DND-41 (cell line): ENCODE data around the gene MXI1.
"Not testable (repeated sequence)": the region's sequence is repeated elsewhere in the genome, so short reads cannot be mapped to it uniquely, and the experiment has no call there.

ENCODE experiments used
- ATAC-seq: fragments of 200-7000 bp; cut with Tn5 transposase; 3 replicates; pipeline ENCODE4 v1.9.1; 2021; ENCODE audit warnings: low read depth; ENCODE audit not compliant: insufficient read depth
- DNase-seq: peaks from one replicate; pipeline ENCODE4 v3.0.0-alpha.2; 2020
- H2AFZ ChIP-seq: 2 replicates; pipeline ENCODE4 v1.6.0; 2012; ENCODE audit warnings: low read depth, low read length
- H3K27ac ChIP-seq: 2 replicates; pipeline ENCODE4 v1.5.1; 2012; ENCODE audit warnings: low read length, inconsistent platforms
- H3K27me3 ChIP-seq: fragments of 200-600 bp; sonication (generic); 2 replicates; pipeline ENCODE4 v1.6.0; 2012; ENCODE audit warnings: low read length, mild to moderate bottlenecking, inconsistent platforms; ENCODE audit not compliant: insufficient read depth, poor library complexity
- H3K36me3 ChIP-seq: 2 replicates; pipeline ENCODE4 v1.5.1; 2012; ENCODE audit warnings: low read length, inconsistent platforms; ENCODE audit not compliant: insufficient read depth
- H3K4me1 ChIP-seq: 2 replicates; pipeline ENCODE4 v1.5.1; 2012; ENCODE audit warnings: mild to moderate bottlenecking, low read length; ENCODE audit not compliant: insufficient read depth
- H3K4me2 ChIP-seq: 2 replicates; pipeline ENCODE4 v1.6.0; 2012; ENCODE audit warnings: mild to moderate bottlenecking, moderate library complexity, low read length, inconsistent platforms; ENCODE audit not compliant: insufficient read depth
- H3K4me3 ChIP-seq, 2 experiments: fragments of 200-600 bp in 1 of 2; shearing (Covaris generic) in 1 of 2; 2 replicates each; pipeline ENCODE4 v1.5.1; 2012 to 2016; ENCODE audit warnings: inconsistent platforms in 2 of 2, low read length in 2 of 2, mild to moderate bottlenecking in 2 of 2, low read depth in 1 of 2, moderate library complexity in 1 of 2
- H3K79me2 ChIP-seq: 2 replicates; pipeline ENCODE4 v1.6.0; 2012; ENCODE audit warnings: low read length, inconsistent platforms; ENCODE audit not compliant: insufficient read depth
- H3K9ac ChIP-seq: 2 replicates; pipeline ENCODE4 v1.6.0; 2012; ENCODE audit warnings: low read depth, mild to moderate bottlenecking, inconsistent platforms, low read length, moderate library complexity
- H3K9me3 ChIP-seq: 2 replicates; pipeline ENCODE4 v1.5.1; 2012; ENCODE audit warnings: low read length, moderate library complexity, mild to moderate bottlenecking, inconsistent platforms; ENCODE audit not compliant: insufficient read depth, severe bottlenecking
- H4K20me1 ChIP-seq: 2 replicates; pipeline ENCODE4 v1.6.0; 2012; ENCODE audit warnings: low read length; ENCODE audit not compliant: insufficient read depth
- CTCF ChIP-seq: IDR thresholded peaks from 2 replicates; pipeline ENCODE4 v1.5.1; 2012; ENCODE audit warnings: borderline replicate concordance, low read length, moderate library complexity, mild to moderate bottlenecking; ENCODE audit not compliant: poor library complexity, severe bottlenecking; ENCODE audit errors: extremely low read depth
- EZH2 ChIP-seq: IDR thresholded peaks from 3 replicates; pipeline ENCODE4 v1.6.1; 2012; ENCODE audit warnings: borderline replicate concordance, low read depth, mild to moderate bottlenecking, moderate library complexity, low read length, inconsistent platforms; ENCODE audit not compliant: severe bottlenecking

Gene MXI1

GRCh38 chr10:110190170-110190569, 17.2 kb upstream of the MXI1 start:
- H3K27ac ChIP-seq = no peak overlapping the region
- H3K36me3 ChIP-seq = no peaks in the 10 kb centered on the region
- ATAC-seq (no peak), DNase-seq (no peak)
- H3K9ac ChIP-seq = no peak overlapping the region
- H3K79me2 ChIP-seq = no peaks in the 10 kb centered on the region
- no peak overlapping the region for H2AFZ ChIP-seq
- H4K20me1 ChIP-seq = no peaks in the 10 kb centered on the region
- no peaks in the 10 kb centered on the region for H3K4me1 ChIP-seq
- H3K9me3 ChIP-seq = no peaks in the 10 kb centered on the region
- TF ChIP-seq EZH2 = no peak
- H3K4me3 ChIP-seq = no peak overlapping the region
- peaks cover 21% of the 10 kb centered on the region for H3K27me3 ChIP-seq
- H3K4me2 ChIP-seq = no peak overlapping the region

- no peaks in the 10 kb centered on the region for H3K79me2 ChIP-seq
- no peak overlapping the region for H2AFZ ChIP-seq
- H4K20me1 ChIP-seq = no peaks in the 10 kb centered on the region
- no peaks in the 10 kb centered on the region for H3K9me3 ChIP-seq
- H3K9ac ChIP-seq = no peak overlapping the region
- H3K36me3 ChIP-seq = no peaks in the 10 kb centered on the region
- ATAC-seq (no peak), DNase-seq (no peak)
- no peak overlapping the region for H3K4me2 ChIP-seq
- peaks cover 21% of the 10 kb centered on the region for H3K27me3 ChIP-seq
- TF ChIP-seq EZH2 (no peak), CTCF (peak; percentile 9)
- no peak overlapping the region for H3K27ac ChIP-seq
- H3K4me1 ChIP-seq = no peaks in the 10 kb centered on the region
- no peak overlapping the region for H3K4me3 ChIP-seq
Measured at GRCh38 chr10:110192552-110192951, 14.9 kb upstream of the MXI1 start.

DNA sequence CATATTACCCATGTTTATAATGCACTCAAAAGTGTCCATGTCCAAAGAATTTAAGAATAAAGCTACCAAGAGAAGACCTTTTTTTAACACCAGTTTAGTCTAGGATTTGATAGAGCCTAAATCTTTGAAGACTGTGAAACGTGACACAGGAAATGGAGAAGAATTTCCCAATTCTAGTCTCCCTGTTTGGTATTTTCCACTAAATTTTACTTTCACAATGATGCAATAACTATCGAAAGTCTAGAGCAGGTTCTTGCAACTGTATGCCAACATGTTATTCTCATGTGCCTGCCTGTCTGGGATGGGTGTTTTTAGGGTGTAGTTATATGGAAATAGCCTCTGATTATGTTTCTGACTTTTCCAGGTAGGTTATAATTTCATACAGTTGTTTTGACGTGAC, 6.9 kb upstream of the MXI1 start:
- Histone ChIP-seq H2AFZ (no peak overlapping the region), H3K4me3 (no peak overlapping the region), H3K79me2 (no peaks in the 10 kb centered on the region), H3K4me1 (no peaks in the 10 kb centered on the region), H3K27ac (no peak overlapping the region), H3K27me3 (peaks cover 32% of the 10 kb centered on the region), H3K9me3 (no peaks in the 10 kb centered on the region), H3K36me3 (no peaks in the 10 kb centered on the region), H4K20me1 (no peaks in the 10 kb centered on the region), H3K4me2 (no peak overlapping the region), H3K9ac (no peak overlapping the region)
- ATAC-seq (no peak), DNase-seq (no peak)
- no peak for TF ChIP-seq EZH2

GRCh38 chr10:110201046-110201445, 6.4 kb upstream of the MXI1 start:
- H3K27ac ChIP-seq, H4K20me1 ChIP-seq: not testable (repeated sequence)
- H3K27me3 ChIP-seq = peaks cover 35% of the 10 kb centered on the region

DNA sequence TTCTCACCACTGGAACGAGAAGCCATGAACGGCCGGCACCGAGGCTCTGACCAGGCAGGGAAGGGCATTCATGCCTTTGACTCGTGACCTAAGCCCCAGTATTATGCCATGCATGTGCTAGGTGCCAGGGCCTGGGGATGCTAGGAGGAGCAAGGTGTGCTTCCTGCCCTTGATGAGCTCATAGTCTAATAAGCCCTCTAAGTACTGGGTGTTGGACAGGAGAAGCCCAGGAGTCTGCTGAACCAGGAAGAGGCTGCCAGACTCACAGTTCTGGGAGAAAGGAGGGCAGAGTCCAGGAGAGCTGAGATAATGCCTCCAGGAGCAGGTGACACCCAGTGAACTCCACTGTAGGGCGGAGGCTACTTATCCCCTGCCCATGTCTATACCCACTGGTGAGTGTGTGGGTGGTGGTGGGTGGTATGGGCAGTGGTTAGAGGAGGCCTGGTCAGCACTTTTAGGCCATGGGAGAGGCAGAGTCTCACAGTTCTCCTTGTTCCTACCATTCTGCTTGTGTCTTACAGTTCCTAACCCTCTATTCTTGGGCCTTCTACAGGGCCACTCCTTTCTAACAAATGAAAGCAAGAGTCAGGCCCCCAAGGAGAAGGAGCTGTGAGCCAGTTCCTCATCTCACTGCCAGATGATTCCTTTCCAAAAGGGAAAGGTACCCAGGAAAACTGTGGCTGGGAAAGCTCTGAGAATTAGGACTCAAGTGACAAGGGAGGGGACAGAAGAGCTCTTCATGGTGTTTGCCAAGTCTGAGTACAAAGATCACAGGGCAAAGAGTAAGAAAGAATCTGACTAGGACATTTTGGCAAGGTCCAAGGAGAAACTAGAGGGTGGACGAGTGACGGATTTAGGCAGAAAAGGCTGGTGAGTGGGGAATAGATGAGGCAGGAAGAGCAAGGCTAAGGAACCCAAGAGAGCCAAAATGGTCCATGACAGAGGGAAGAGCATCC, 3.6 kb upstream of the MXI1 start:
- no peak overlapping the region for H3K4me3 ChIP-seq
- H3K4me2 ChIP-seq = no peak overlapping the region
- ATAC-seq (no peak), DNase-seq (no peak)
- no peak overlapping the region for H2AFZ ChIP-seq
- no peaks in the 10 kb centered on the region for H3K79me2 ChIP-seq
- no peaks in the 10 kb centered on the region for H4K20me1 ChIP-seq
- no peaks in the 10 kb centered on the region for H3K9me3 ChIP-seq
- H3K9ac ChIP-seq = no peak overlapping the region
- H3K27ac ChIP-seq = no peak overlapping the region
- H3K27me3 ChIP-seq = peaks cover 61% of the 10 kb centered on the region
- peaks cover 16% of the 10 kb centered on the region for H3K4me1 ChIP-seq
- TF ChIP-seq CTCF = no peak
- TF ChIP-seq EZH2 = no peak
- no peaks in the 10 kb centered on the region for H3K36me3 ChIP-seq

More at GRCh38 chr10:110201046-110201445, 6.4 kb upstream of the MXI1 start:
- not testable (repeated sequence) for ATAC-seq, H3K79me2 ChIP-seq, H3K9ac ChIP-seq, DNase-seq, H3K4me2 ChIP-seq, H3K4me1 ChIP-seq, H3K9me3 ChIP-seq, H2AFZ ChIP-seq, H3K36me3 ChIP-seq, H3K4me3 ChIP-seq
